HK-2 (cell line): Measurements from ENCODE around the gene PRKCE.
"Not testable (repeated sequence)": the region's sequence is repeated elsewhere in the genome, so short reads cannot be mapped to it uniquely, and the experiment has no call there.

Experiments
- DNase-seq: peaks from one replicate; pipeline ENCODE4 v3.0.0-alpha.2; 2018; ENCODE audit not compliant: unreplicated experiment

The PRKCE gene

DNA sequence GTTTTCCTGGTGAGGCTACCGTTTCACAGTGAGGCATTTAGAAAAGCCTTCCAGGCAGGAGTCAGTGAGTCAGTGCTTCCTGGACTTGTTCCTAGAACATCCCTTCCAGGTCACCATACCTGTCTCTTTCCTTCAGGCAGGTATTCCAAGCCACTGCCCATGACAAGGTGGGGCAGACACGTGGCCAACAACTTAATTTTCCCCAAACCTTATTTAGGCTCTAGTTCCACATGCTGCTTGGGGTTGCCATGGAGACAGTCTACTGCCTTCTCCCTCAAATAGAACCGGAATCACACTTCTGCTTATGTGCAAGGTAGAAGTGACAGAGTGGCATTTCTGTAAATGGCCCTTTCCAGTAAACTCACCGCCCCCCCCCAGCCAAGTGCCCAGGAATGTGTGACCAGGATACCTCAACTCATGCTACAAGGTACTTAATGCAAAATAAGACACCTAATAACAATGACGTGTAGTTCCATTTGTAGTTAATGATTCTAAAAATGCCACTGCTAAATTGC is 258.3 kb downstream of the PRKCE start:
- DNase-seq: peak; percentile 2

DNA sequence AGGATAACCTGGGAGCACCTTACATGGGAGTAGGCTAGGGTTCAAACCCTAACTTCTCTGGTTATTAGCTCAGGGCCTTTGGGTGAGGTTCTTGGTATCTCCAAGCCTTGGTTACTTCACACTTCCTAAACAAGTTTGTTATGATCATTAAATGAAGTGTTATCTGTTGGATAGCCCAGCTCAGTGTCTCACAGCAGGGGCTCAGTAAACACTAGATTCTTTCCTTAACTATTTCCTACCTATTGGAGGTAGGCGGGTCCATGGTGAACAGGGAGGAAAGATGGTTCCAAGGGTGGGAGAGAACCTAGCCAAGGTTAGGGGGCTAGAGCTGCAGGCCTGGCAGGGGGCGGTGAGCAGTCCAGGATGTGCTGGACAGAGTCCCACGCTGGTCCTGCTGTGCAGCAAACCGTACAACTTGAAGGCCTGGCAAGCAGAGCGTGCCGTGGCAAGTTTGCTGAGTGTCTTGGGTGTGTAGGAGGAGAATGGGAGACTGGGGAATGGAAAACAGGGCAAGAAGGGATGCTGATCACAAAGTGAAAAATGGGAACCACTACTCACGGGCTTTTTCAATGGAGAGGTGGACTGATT is 259.1 kb downstream of the PRKCE start:
- no peak for DNase-seq

DNA sequence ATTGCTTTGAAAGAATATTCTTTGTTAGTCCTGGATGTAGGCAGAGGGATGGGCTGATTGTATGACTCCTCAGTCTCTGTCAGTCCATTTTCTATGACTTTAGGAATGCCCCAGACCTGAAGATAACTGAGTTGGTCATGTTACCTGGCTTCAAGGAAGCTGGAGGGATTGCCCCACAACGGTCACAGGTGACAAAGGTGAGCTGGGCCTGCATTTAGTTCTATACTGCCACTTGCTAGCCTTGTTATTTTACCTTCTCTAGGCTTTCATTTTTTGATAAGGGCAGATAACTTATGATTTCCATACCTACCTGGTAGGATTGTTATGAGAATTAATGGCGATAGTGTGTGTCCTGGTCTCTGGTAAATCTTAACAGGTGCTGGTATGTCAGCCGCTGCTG is 260.1 kb downstream of the PRKCE start:
- DNase-seq: no peak

DNA sequence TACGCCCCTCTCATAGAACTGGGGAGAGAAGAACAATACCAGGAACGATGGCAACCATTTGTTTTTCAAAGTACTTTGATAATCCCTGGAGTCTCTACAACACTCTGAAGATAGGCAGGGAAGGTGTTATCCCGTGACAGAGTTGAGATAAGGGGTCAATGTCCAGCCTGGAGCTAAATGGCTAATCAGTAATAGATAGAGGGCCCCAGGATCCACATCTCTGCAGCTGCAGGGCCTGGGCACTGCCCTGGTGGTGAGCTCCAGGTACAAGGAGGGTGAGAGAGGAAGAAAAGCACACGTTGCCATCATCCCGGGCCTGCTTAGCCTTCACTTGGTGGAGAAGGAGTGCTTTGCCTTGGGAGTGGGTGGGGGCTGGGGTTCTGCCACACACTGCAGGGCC is 260.6 kb downstream of the PRKCE start:
- DNase-seq: no peak

DNA sequence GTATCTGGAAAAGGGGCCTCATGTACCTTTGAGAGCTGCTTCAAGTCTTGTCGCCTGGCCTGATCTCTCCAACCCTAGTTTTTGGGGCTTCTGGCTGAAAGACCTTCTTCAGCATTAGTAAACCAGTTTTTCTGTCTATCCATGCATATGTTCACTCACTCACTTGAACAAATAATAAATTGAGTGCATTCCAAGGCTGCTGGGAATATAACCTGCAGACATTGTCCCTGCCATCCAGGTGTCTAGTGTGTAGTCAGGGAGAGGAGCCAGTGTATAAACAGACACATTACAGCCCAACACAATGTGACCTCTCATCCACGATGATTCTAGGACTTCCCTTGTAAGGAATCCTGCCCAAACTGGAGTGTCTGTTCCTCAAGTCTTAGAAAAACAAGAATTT is 262.1 kb downstream of the PRKCE start:
- no peak for DNase-seq

DNA sequence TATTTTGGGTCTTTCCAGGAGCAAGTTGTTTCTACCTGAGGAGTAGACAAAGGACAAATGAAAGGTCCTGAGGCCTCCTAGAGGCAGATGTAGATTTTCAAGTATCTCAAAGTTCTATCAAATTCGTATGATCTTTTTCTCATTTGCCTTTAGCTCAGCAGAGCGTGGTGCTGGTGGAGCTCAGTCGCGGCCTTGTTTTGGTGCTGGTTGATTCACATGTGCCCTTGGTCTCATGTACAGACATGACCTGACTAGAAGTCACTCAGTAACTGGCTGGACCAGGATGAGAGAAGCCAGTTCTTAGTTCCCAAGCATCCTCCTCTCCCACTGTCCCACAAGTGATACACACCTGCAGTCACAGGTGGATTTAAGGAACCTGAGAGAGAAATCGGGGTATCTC is 264.0 kb downstream of the PRKCE start:
- no peak for DNase-seq

DNA sequence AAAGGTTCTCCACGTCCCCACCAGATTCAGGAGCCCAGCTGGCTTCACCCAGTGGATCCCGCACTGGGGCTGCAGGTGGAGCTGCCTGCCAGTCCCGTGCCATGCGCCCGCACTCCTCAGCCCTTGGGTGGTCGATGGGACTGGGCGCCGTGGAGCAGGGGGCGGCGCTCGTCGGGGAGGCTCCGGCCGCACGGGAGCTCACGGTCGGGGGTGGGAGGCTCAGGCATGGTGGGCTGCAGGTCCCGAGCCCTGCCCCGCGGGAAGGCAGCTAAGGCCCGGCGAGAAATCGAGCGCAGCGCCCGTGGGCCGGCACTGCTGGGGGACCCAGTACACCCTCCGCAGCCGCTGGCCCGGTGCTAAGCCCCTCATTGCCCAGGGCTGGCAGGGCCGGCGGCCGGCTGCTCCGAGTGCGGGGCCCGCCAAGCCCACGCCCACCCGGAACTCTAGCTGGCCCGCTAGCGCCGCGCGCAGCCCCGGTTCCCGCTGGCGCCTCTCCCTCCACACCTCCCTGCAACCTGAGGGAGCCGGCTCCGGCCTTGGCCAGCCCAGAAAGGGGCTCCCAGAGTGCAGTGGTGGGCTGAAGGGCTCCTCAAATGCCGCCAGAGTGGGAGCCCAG is 266.2 kb downstream of the PRKCE start:
- not testable (repeated sequence) for DNase-seq

DNA sequence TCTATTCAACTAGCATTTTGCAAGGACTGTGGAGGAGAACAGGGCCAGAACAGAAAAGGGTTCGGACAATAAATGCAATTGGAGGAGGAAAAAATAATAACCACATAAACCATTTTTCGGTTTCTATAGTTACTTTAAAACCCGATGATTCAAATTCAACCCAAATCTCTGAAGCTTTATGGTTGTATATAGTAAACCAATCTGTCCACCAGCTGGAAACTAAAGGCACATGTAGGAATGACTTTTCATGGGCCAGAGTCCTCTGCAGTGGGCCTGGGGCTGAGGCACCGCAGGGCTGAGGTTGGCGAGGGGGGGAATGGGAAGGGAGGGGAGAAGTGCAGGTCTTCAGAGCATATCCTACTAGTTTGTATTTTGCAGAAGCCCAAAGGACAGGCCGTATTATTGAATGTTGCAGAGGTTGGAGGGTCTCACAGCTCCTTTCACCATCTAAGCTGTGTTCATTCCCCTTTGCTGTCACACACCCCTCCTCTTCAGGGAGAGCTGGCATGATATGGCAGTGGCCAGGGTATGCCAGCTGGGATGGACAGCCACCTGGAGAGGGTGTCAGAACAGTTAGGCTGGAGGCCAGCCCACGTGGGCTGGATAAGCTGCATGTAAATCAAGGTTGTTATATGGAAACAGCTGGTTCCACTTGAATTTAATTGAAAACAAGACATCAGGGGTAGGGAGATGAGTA is 267.1 kb downstream of the PRKCE start:
- no peak for DNase-seq

DNA sequence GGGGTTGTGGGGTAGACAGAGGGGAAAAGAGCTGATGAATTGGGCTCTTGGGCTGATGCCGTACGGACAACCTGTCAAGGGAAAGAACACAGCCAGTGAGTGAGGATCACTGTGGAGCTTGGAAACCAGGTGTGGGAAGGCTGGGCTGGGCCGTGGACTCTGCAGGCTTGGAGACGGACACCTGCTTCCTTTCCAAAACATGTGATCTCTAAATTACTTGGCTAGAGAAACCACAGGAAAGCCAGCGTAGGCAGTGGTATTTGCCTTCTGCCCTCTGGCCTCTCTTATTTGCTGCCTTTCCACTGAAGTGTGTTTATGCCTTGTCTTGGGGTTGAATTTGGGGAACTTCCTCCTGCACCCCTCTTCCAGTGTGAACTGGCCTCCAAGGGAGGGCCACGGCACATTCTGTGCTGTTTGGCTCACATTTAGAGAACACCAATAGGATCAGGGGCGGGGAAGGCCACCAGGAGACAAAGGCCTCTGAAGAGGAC is 267.7 kb downstream of the PRKCE start:
- DNase-seq: no peak

DNA sequence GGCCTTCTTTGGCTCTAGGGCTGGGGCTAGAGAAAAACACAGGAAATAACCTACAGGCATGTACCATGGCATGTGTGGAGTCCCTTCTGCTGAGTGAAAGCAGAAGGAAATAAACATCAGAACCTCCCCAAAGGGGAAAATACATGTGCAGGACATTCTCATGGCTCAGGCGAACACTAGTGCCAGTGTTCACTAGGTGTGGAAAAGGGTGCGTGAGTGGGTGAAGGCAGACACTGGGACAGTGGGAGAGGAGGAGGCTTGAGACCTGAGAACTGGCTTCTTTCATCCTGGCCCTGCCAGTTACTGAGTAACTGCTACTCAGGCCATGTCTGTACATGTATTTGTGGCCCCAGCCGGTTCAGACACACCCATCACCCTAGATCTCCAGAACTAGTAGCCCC is 268.2 kb downstream of the PRKCE start:
- DNase-seq: no peak

DNA sequence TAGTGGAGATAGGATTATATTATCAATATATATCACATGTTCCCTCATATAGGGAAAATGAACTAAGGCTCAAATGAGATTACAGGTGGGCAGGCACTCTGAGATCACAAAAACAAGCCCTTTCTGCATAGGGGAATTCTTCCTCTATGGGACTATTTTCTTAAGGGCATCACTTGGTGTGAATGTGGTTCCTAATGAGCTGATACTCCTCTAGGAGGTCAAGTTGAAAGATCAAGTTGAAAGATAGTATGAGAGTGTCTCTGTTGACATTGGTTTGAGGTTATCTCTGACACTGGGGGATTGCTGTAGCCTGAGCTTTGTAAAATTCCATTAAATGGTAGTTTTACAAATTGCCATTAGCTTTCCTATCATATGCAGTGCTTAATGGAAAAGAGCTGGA is 270.4 kb downstream of the PRKCE start:
- DNase-seq: no peak

DNA sequence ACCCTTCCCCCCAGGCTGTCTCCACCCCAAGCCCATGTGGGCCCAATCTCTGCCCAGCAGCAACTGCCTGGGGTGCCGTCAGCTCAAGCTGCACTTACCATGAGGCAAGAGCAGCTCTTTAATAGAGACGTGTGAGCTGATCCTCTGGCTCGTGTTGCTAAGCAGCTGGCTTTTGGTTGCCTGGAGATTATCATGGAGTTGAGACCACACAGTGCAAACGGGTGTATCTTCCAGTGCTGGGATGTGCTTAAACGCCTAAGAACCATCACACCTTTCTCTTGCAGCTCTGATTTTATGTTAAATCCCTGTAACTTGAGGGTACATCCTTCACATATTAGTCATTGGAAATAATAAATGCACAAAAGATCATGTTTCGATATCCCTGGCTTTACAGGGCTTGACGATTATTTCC is 271.1 kb downstream of the PRKCE start:
- DNase-seq: no peak

DNA sequence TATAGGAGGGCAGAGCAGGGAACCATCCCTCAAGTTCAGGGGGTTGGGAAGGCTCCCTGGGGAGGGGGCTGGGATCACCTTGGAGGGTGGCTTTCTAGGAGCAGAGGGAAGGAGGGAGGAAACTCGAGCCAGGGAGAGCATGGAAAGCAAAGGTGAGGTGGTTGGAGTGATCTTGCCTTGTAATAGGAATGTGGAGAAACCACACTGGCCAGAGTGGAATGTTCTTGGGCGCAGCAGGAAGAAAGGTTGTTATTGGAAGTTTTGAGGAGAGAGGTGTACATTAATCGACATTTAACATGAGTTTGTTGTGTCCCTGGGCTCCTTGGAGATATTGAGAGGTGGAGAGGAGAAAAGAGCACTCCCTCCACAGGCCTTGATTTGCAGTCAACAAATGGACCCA is 272.2 kb downstream of the PRKCE start:
- no peak for DNase-seq

DNA sequence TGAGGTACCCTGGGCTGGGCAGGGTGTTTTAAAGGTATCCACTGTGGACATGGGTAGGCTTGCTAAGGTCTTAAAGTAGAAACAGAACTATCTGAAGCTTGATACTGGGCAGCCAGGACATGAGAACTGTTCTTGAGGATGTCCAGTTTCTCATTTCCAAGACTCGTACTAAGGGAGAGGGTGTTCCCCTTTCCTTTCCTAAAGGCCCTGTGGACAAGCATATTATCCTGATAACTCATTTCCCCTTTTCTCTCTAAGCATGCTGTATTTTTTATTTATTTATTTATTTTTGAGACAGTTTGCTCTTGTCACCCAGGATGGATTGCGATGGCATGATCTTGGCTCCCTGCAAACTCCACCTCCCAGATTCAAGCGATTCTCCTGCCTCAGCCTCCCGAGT is 273.6 kb downstream of the PRKCE start:
- no peak for DNase-seq

DNA sequence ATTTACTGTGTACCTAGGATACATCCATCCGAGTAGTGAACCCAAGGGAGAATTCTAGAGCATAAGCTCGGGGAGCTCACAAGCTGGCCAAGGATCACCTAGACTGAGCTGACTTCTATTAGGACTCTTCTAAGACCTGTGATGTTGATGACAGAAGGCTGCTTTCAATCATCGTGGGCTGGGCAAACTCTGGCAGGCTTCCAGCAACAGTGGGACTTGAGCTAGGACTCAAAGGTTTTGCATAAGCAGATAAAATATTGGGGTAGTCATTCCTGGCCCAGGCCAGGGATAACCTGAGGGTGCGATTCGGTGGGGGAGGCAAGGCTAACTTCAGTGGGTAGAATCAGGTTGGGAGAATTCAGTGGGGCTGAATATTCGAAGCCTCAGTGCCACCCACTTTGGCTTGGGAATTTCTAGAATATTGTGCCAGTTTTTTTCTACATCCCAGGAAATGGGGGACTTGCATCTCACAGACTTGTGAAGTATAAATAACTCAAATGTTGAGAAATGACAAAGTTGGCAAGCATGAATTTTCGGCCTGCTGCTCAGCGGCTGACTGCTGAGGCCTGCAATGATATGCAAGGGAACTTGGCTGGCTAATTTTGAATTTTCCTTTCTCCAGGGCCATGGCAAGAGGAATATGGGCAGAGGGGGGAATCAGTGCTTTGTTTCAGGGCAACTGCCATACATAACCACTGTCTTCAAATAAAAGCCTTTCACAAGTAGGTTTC is 274.3 kb downstream of the PRKCE start:
- DNase-seq: no peak

DNA sequence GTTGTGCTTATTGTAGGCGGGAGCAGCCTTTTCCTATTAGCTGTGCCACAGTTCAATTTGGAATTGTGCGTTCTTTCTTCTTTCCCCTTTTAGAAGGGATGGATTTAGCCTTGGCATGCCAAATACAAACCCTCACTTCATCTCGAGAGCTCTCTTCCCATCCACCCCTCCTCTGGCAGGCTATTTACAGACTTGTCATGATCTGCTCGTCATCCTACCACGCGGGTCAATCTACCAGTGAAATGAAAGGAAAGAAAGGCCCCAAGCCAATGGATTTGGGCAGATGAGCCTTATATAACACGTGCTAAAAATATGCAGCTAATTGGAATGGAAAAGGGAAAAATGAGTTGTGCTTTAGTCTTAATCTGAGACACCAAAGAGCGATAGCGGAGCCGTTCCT is 277.5 kb downstream of the PRKCE start:
- DNase-seq: no peak

DNA sequence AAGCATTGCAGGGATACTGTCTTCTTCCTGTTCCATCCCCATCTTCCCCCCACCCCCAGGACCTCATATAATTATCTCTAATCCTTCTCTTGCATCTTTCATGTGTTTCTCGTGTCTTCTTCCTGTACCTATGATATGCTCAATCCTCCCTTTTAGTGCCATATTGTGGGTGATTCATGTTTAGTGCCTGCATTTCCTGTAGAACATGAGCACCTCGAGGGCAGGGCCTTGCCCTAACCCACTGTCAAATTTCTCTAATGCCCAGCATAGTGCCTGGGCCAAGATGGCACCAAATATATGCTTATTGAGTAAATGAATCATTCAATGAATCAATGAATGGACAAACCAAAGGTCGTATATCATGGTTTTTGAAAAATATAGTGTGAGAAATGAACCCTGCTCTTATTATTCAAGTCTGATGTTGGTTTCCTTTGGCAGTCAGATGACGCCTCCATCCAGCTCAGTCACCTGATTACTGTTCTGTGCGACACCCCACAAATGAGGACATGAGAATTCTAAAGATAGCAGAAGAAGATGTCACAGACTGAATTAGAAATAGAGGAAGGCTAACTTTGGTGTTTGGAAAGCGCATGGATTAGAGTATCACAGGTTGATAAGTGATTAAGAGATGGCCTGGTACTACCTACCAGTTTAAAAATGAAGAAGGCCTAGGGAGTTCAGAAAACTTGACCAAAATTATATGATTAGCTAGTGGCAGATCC is 278.4 kb downstream of the PRKCE start:
- no peak for DNase-seq

DNA sequence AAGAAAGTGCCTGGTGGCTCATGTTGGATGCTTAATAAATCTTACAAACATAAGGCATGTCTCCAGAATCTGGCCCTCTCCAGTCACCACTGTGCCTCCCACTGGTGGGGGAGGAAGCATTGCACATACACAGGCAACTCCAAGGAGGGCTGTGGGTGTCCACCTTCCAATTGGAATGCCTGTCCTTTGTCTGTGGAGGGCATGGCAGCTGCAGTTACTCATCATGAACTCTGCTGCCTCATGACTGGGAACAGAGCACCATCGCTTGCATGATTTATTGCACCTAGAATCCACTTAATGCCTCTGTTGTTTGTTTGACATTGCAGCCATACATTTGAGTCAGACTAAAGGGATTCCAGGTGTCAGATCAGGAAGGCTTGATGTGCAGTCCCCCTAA is 278.9 kb downstream of the PRKCE start:
- no peak for DNase-seq

DNA sequence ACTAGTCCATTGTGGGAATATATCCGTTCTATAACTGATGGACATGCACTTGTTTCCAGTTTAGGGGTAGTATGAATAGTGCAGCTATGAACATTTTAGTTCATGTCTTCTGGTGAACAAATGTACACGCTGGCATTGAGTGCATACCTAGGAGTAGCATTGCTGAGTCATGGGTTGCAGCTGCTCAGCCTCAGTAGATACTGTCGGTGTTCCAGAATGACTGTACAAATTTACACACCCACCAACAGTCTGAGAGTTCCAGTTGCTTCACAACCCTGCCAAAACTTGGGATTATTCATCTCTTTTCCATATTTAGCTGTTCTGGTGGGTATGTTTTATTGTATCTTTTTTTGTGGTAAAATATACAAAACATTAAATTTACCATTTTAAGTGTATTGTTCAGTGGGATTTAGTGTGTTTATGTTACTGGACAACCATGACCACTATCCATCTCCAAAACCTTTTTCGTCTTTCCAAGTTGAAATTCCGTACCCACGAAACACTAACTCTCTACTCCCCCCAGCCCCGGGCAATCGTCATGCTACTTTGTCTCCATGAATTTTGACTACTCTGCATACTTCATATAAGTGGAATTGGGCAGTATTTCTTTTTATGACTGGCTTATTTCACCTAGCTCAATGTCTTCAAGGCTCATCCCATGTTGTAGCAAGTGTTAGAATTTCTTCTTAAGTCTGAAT is 281.0 kb downstream of the PRKCE start:
- no peak for DNase-seq

DNA sequence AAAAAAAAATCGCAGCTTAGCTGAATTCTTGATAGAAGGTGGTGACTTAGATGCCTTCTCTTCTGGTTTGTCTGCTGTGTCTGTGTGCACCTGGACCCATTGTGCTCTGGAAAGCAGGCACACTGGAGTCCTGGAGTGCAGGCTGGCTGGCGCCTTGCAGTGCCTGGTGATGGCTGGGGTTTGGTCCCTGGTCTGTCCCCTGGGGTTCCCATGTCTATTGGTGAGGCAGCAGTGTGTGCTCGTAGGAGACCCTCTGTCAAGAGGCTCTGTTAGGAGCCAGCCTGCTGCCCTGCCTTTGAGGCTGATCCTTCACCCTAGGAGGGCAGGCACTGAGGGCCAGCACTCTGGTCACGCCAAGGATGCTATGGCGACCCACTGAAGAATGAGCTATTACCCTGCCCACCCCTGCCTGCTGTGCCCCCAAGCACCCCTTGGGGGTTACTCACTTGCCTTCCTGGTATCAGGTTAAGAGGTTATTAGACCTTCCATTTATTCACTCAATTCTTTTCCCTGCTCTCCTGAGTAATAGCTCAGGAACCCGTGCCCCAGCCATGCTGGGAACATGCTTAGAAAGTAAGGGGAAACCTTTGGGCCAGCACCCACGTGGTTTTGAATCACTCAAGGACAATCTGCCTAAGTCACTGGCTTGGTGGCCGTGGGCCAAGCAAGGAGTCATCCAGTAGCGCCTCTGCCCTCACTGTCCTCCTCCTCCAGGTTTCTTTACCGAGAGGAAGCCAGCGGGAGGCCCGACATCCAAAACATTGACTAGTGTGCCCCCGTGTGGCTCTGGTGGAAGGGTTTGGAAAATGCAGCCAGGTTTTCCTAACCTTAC is 284.5 kb downstream of the PRKCE start:
- DNase-seq: peak; percentile 95
